Measurements from ENCODE around the gene RASA2. TPM values are rescaled to one million over a fixed set of nuclear protein-coding genes. Genes with fewer than 3 reads are reported as not detected.

RASA2 gene
- total and polyA plus RNA-seq, 2 of the 8 experiments (the other 6 are each of a cell fraction or from before 2014, with no cell fraction given) = 3.5 to 15.9 TPM

DNA sequence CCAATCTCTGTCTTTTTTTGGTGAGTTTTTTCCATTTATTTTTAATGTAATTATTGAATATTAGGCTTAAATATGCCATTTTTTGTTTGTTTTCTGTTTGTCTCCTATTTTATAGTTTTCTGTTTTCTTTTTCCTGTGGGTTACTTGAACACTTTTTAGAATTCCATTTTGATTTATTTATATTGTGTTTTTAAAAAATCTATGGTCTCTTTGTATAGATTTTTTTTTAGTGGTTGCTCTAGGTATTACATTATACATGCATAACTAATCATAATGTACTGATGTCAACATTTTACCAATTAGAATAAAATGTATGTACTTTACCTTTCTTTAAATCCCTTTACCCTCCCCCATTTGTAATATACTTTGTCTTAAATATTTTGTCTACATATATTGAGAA lies 56.2 kb downstream of the RASA2 start:
- no peak overlapping the region for H2AK5ac ChIP-seq (ENCODE audit: low read depth, low read length)
- no peaks in the 10 kb centered on the region for H3K79me2 ChIP-seq (ENCODE audit: control insufficient read depth in 1 of 2, insufficient read depth in 2 of 2, low read length in 2 of 2)
- no peak overlapping the region for H3K4ac ChIP-seq (replicated peaks; ENCODE audit: insufficient read length, low read depth, low read length)
- no peak overlapping the region for H3K4me2 ChIP-seq (ENCODE audit: insufficient read depth in 1 of 2, low read depth in 2 of 2, low read length in 2 of 2)
- H3K27ac ChIP-seq (ENCODE audit: low read depth, low read length) = no peak overlapping the region
- H2BK12ac ChIP-seq (ENCODE audit: low read depth, low read length) = no peak overlapping the region
- no peaks in the 10 kb centered on the region for H3K4me1 ChIP-seq (replicated peaks in 1 of 4; ENCODE audit: control insufficient read depth in 3 of 4, insufficient read depth in 4 of 4, low read length in 3 of 4)
- no peak for DNase-seq (ENCODE audit: low read depth in 1 of 2, low spot score in 2 of 2)
- no peak overlapping the region for H4K91ac ChIP-seq (replicated peaks; ENCODE audit: insufficient read length, low read length)
- CTCF ChIA-PET (ENCODE audit: partially characterized antibody) = no interaction called here
- H3K4me3 ChIP-seq (ENCODE audit: extremely low read depth in 1 of 4, insufficient read depth in 2 of 4, low read depth in 3 of 4, low read length in 4 of 4) = no peak overlapping the region
- no peak overlapping the region for H3K23ac ChIP-seq (ENCODE audit: insufficient read length)
- no peaks in the 10 kb centered on the region for H3K9me3 ChIP-seq (ENCODE audit: insufficient read depth in 2 of 2, low read depth in 1 of 2, low read length in 1 of 2)
- no peak overlapping the region for H2BK20ac ChIP-seq (ENCODE audit: low read length)
- H3K56ac ChIP-seq (replicated peaks; ENCODE audit: insufficient read length, low read depth, low read length) = no peak overlapping the region
- H2BK15ac ChIP-seq (ENCODE audit: low read length) = no peak overlapping the region
- H3K14ac ChIP-seq (ENCODE audit: insufficient read length) = no peak overlapping the region
- no peaks in the 10 kb centered on the region for H3K79me1 ChIP-seq (ENCODE audit: low read depth, low read length)
- no peak for FAIRE-seq
- H3K36me3 ChIP-seq (ENCODE audit: control insufficient read depth in 2 of 4, insufficient read depth in 4 of 4, low read length in 3 of 4) = no peaks in the 10 kb centered on the region; a peak in 2 of 8 replicates
- TF ChIP-seq, protein P1, sequence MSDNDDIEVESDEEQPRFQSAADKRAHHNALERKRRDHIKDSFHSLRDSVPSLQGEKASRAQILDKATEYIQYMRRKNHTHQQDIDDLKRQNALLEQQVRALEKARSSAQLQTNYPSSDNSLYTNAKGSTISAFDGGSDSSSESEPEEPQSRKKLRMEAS (IDR thresholded peaks at IDR 0.05) = no peak
- TF ChIP-seq CHD1 (IDR thresholded peaks at IDR 0.05; ENCODE audit: low read depth, low read length) (no peak), RAD21 (IDR thresholded peaks at IDR 0.05 in 1 of 2, conservative IDR thresholded peaks at IDR 0.05 in 1 of 2; ENCODE audit: low read depth in 2 of 2, low read length in 2 of 2) (no peak), NANOG (IDR thresholded peaks at IDR 0.05; ENCODE audit: insufficient read depth, low read depth, low read length, poor library complexity, severe bottlenecking) (no peak), TAF7 (optimal IDR thresholded peaks at IDR 0.05; ENCODE audit: borderline replicate concordance, low read depth, low read length) (no peak), KDM4A (IDR thresholded peaks at IDR 0.05; ENCODE audit: low read depth, low read length, severe bottlenecking) (no peak), SIN3A (conservative IDR thresholded peaks at IDR 0.05 in 1 of 2, IDR thresholded peaks at IDR 0.05 in 1 of 2; ENCODE audit: low read depth in 1 of 2, low read length in 2 of 2) (no peak), RXRA (IDR thresholded peaks at IDR 0.05; ENCODE audit: insufficient read depth, low read depth, low read length) (no peak), RBBP5 (IDR thresholded peaks at IDR 0.05; ENCODE audit: borderline replicate concordance, low read depth, low read length) (no peak), CHD2 (IDR thresholded peaks at IDR 0.05; ENCODE audit: low read length) (no peak), SIX5 (IDR thresholded peaks at IDR 0.05; ENCODE audit: low read depth, low read length) (no peak), SUZ12 (IDR thresholded peaks at IDR 0.05; ENCODE audit: low read length) (no peak)
- H3K23me2 ChIP-seq (ENCODE audit: low read depth, low read length) = no peaks in the 10 kb centered on the region; the same call in 1 of the 2 replicates
- H3K27me3 ChIP-seq (replicated peaks in 1 of 4; ENCODE audit: control insufficient read depth in 3 of 4, extremely low read depth in 1 of 4, insufficient read depth in 3 of 4, low read length in 3 of 4) = no peaks in the 10 kb centered on the region
- no peak overlapping the region for H2BK120ac ChIP-seq (replicated peaks; ENCODE audit: low read depth, low read length)
- no peak overlapping the region for H3K9ac ChIP-seq (replicated peaks in 1 of 4; ENCODE audit: extremely low read depth in 1 of 4, low read depth in 3 of 4, low read length in 3 of 4)
- POLR2A ChIA-PET (ENCODE audit: partially characterized antibody) = no interaction called here
- no peak overlapping the region for H3K18ac ChIP-seq (ENCODE audit: extremely low read depth, low read length)
- no peak overlapping the region for H2BK5ac ChIP-seq (ENCODE audit: low read depth, low read length)
- no peaks in the 10 kb centered on the region for H4K20me1 ChIP-seq (replicated peaks in 1 of 2; ENCODE audit: control insufficient read depth in 1 of 2, insufficient read depth in 2 of 2, low read length in 2 of 2)
- H2AFZ ChIP-seq (ENCODE audit: low read length) = no peak overlapping the region
- no peak overlapping the region for H4K5ac ChIP-seq (ENCODE audit: insufficient read length, low read depth, low read length)
- H4K8ac ChIP-seq (ENCODE audit: extremely low read depth, insufficient read depth, low read length) = no peak overlapping the region

Measured in H1 (cell line).